SU-DHL-6 (cell line): ENCODE results near the gene CCER1.

Source experiments
- EZH2phosphoT487 ChIP-seq: fragments of 200-600 bp; sonication (generic), shearing (Covaris generic); conservative IDR thresholded peaks from 2 replicates; pipeline ENCODE4 v1.6.1; 2018; ENCODE audit warnings: mild to moderate bottlenecking, antibody characterized with exemption, low read length, moderate library complexity, mixed read lengths
- TF ChIP-seq, protein P1 (sequence below): fragments of 200-600 bp; sonication (generic); IDR thresholded peaks from one replicate; pipeline ENCODE4 v1.5.1; 2017; ENCODE audit warnings: antibody characterized with exemption, mild to moderate bottlenecking, low read length, moderate library complexity; ENCODE audit not compliant: insufficient read depth, poor library complexity, severe bottlenecking

DNA sequence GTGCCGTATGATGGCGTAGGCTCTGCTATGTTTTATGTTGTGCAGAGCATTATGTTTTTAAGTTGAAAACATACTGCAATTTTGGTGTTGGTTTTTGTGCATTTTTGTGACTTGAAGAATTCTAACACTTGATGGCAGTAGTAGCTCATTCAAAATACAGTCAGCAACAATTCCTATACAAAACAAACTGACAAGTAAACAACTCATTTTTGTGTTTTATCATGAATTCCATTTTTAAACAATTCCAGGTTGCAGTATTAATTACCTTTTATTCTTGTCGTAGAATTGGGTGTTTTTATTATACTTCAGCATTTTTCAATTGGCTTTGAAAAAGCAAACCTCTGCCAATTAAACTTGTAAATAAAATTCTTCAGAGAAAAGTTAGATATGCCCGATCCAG is 4.1 kb upstream of the CCER1 start:
- TF ChIP-seq, protein P1, sequence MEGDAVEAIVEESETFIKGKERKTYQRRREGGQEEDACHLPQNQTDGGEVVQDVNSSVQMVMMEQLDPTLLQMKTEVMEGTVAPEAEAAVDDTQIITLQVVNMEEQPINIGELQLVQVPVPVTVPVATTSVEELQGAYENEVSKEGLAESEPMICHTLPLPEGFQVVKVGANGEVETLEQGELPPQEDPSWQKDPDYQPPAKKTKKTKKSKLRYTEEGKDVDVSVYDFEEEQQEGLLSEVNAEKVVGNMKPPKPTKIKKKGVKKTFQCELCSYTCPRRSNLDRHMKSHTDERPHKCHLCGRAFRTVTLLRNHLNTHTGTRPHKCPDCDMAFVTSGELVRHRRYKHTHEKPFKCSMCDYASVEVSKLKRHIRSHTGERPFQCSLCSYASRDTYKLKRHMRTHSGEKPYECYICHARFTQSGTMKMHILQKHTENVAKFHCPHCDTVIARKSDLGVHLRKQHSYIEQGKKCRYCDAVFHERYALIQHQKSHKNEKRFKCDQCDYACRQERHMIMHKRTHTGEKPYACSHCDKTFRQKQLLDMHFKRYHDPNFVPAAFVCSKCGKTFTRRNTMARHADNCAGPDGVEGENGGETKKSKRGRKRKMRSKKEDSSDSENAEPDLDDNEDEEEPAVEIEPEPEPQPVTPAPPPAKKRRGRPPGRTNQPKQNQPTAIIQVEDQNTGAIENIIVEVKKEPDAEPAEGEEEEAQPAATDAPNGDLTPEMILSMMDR, result no peak
- TF ChIP-seq EZH2phosphoT487, result no peak
